ENCODE measurements around the gene TPPP.
"Not testable (repeated sequence)": the region's sequence is repeated elsewhere in the genome, so short reads cannot be mapped to it uniquely, and the experiment has no call there.

Gene TPPP

GRCh38 chr5:694042-694431, 885 bp upstream of the TPPP start:
- not testable (repeated sequence) for DNase-seq (ENCODE audit: low read depth, low spot score)

GRCh38 chr5:692529-693041, 567 bp downstream of the TPPP start:
- DNase-seq (ENCODE audit: low read depth, low spot score) = not testable (repeated sequence)

- no peak for DNase-seq (ENCODE audit: low read depth, low spot score)
Measured at GRCh38 chr5:691817-692528, 1.2 kb downstream of the TPPP start.

GRCh38 chr5:691049-691448, 2.1 kb downstream of the TPPP start:
- DNase-seq (ENCODE audit: low read depth, low spot score) = not testable (repeated sequence)

- DNase-seq (ENCODE audit: low read depth, low spot score) = not testable (repeated sequence)
Measured at GRCh38 chr5:690293-690692, 2.9 kb downstream of the TPPP start.

GRCh38 chr5:688348-689010, 4.7 kb downstream of the TPPP start:
- not testable (repeated sequence) for DNase-seq (ENCODE audit: low read depth, low spot score)

- DNase-seq (ENCODE audit: low read depth, low spot score) = not testable (repeated sequence)
Measured at GRCh38 chr5:686936-687335, 6.2 kb downstream of the TPPP start.

- DNase-seq (ENCODE audit: low read depth, low spot score) = not testable (repeated sequence)
Measured at GRCh38 chr5:686172-686523, 7.0 kb downstream of the TPPP start.

- no peak for DNase-seq (ENCODE audit: low read depth, low spot score)
Measured at GRCh38 chr5:685262-686171, 7.6 kb downstream of the TPPP start.

- no peak for DNase-seq (ENCODE audit: low read depth, low spot score)
Measured at GRCh38 chr5:684751-685216, 8.4 kb downstream of the TPPP start.

GRCh38 chr5:683551-684481, 9.3 kb downstream of the TPPP start:
- no peak for DNase-seq (ENCODE audit: low read depth, low spot score)

- not testable (repeated sequence) for DNase-seq (ENCODE audit: low read depth, low spot score)
Measured at GRCh38 chr5:682651-683358, 10.3 kb downstream of the TPPP start.

- not testable (repeated sequence) for DNase-seq (ENCODE audit: low read depth, low spot score)
Measured at GRCh38 chr5:682216-682615, 10.9 kb downstream of the TPPP start.

- not testable (repeated sequence) for DNase-seq (ENCODE audit: low read depth, low spot score)
Measured at GRCh38 chr5:681317-682191, 11.6 kb downstream of the TPPP start.

- not testable (repeated sequence) for DNase-seq (ENCODE audit: low read depth, low spot score)
Measured at GRCh38 chr5:680836-681235, 12.3 kb downstream of the TPPP start.

GRCh38 chr5:680118-680795, 12.9 kb downstream of the TPPP start:
- not testable (repeated sequence) for DNase-seq (ENCODE audit: low read depth, low spot score)

GRCh38 chr5:679166-679895, 13.8 kb downstream of the TPPP start:
- not testable (repeated sequence) for DNase-seq (ENCODE audit: low read depth, low spot score)

GRCh38 chr5:678521-678920, 14.6 kb downstream of the TPPP start:
- DNase-seq (ENCODE audit: low read depth, low spot score) = not testable (repeated sequence)
